Upper lobe of right lung (tissue), 1 donor: ENCODE results near the gene C1QL4. TPM values are rescaled to one million over a fixed set of nuclear protein-coding genes. Genes with fewer than 3 reads are reported as not detected.

Experiments
- ATAC-seq: fragments of 200-7000 bp; cut with Tn5 transposase; one replicate; pipeline ENCODE4 v1.9.1; 2020; ENCODE audit warnings: mild to moderate bottlenecking, moderate library complexity
- DNase-seq: peaks from one replicate; pipeline ENCODE4 v3.0.0-alpha.2; 2020
- H3K27ac ChIP-seq: fragments of 200-600 bp; one replicate; pipeline ENCODE4 v1.8.0; 2022
- H3K27me3 ChIP-seq: fragments of 200-600 bp; one replicate; pipeline ENCODE4 v1.8.0; 2022; ENCODE audit warnings: mild to moderate bottlenecking
- H3K36me3 ChIP-seq: fragments of 200-600 bp; one replicate; pipeline ENCODE4 v1.8.0; 2022
- H3K4me1 ChIP-seq: fragments of 200-600 bp; one replicate; pipeline ENCODE4 v1.8.0; 2022
- H3K4me3 ChIP-seq: fragments of 200-600 bp; one replicate; pipeline ENCODE4 v1.8.0; 2022; ENCODE audit warnings: mild to moderate bottlenecking
- H3K9me3 ChIP-seq: fragments of 200-600 bp; one replicate; pipeline ENCODE4 v1.8.0; 2022
- CTCF ChIP-seq: fragments of 200-600 bp; IDR thresholded peaks from one replicate; pipeline ENCODE4 v1.8.0; 2022; ENCODE audit warnings: antibody characterized with exemption
- intact Hi-C: fragments of 100-400 bp; cut with DNase I; formaldehyde crosslinking; loops from one replicate; pipeline ENCODE4 v1.11.0; 2022
- total RNA-seq: library from RNA; stranded (reverse); fragmentation: NEBNext Ultra II Directional; extraction: Animal tissue kit (Norgen Biotek cat#: 25700); gene quantifications from one replicate; pipeline ENCODE4 v1.2.1, GENCODE V29; 2021
- donor health status: DM: no; HTN: yes; CAD: no; lungs with severe emphysema.

Gene C1QL4
- total RNA-seq, 1 donor from 2014 or later = not detected

DNA sequence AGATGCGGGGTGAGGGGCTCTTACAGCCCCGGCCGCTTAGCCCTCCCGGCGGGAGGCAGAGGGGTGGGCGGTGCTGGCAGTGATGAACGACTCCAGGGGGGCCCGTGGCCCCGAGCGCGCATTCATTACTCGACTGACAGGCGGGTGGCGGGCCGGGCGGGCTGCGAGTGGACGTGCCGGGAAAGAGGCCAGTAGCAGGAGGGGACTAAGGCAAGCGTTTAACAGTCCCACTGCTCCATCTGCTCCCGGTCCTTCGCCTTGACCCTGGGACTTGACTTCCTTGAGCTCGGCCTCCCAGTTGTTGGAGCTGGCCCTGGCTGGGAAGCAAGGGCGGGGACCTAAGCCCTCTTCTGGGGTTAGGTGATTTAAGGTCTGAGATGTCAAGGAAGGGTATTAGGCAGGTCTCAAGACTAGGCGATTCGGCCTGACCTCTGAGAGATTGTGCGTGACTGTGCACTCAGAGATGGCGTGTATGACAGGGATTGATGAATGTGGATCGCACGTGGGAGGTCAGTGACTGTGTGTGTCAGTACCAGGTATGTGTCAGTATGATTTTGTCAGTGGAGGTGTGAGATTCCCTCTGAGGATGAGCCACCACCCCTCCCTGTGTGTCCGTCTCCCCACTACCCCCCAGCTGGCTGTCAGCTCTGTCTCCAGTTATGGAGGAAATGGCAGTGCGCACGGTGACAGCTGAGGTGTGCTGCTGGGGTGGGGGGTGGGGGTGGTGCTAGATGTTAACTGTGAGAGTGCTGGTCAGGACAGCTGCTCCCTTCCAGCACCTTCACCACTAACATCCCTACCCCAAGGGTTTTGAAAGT is 6.1 kb upstream of the C1QL4 start:
- ATAC-seq = no peak
- intact Hi-C loops = loop anchor here (10.0 kb wide), 1 partner anchor 58 kb away; no protein-coding TSS in a partner anchor
- no peak for TF ChIP-seq CTCF
- H3K4me1 ChIP-seq = peaks cover 47% of the 10 kb centered on the region
- H3K9me3 ChIP-seq = no peaks in the 10 kb centered on the region
- DNase-seq = peak; percentile 64
- H3K27me3 ChIP-seq = peaks cover 70% of the 10 kb centered on the region
- H3K36me3 ChIP-seq = no peaks in the 10 kb centered on the region
- peak overlapping the region; percentile 42 for H3K4me3 ChIP-seq
- H3K27ac ChIP-seq = no peak overlapping the region

DNA sequence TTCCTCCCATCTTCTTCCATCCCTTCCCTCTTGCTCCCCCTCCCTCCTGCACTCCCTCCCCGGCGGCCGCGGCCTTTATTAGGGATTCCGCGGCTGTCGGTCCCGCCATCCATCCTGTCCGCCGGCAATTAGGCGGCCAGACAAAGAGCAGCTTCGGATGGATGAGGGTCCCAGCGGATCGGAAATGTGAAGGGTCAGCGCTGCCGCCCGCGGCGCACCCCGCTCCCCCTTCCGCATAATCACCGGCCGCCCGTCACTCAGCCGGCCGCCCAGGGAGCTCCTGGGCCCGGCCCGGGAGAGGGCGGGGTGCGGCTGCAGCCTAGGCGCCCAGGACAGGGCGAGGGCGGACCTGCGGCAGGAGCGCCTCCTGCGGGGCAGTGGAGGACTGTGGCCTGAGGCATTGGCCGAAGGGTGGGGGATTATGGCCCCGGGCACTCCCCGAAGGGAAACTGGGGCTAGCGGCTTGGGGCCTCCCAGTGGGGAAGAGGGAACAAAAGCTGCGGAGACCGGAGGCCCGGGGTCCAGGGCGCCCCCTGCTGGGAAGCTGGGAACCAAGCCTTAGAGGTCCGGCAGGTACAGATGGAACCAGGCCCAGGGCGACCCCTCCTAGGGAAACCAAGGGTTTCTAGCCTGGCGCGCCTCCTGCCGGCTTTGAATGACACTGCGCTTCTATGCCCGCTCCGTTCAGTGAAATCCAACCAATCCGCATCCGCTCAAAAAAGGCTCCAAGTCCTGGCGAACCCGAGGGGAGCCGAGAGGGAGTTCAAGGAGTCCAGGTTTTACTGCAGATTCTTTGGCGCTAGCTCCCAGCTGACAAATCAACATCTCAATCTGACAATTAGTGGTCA is 5.3 kb upstream of the C1QL4 start:
- H3K9me3 ChIP-seq = no peaks in the 10 kb centered on the region
- H3K27me3 ChIP-seq = peaks cover 67% of the 10 kb centered on the region
- ATAC-seq (peak; percentile 76), DNase-seq (peak; percentile 90)
- no peaks in the 10 kb centered on the region for H3K36me3 ChIP-seq
- intact Hi-C loops = loop anchor here (10.0 kb wide), 1 partner anchor 57 kb away; no protein-coding TSS in a partner anchor
- no peak overlapping the region for H3K27ac ChIP-seq
- peaks cover 40% of the 10 kb centered on the region for H3K4me1 ChIP-seq
- TF ChIP-seq CTCF = peak; percentile 85
- H3K4me3 ChIP-seq = peak overlapping the region; percentile 42

GRCh38 chr12:49341777-49342065 is 4.7 kb upstream of the C1QL4 start:
- H3K4me3 ChIP-seq = no peak overlapping the region
- peaks cover 67% of the 10 kb centered on the region for H3K27me3 ChIP-seq
- intact Hi-C loops = loop anchor here (10.0 kb wide), 1 partner anchor 57 kb away; no protein-coding TSS in a partner anchor
- ATAC-seq (no peak), DNase-seq (peak; percentile 66)
- H3K27ac ChIP-seq = no peak overlapping the region
- no peaks in the 10 kb centered on the region for H3K36me3 ChIP-seq
- H3K9me3 ChIP-seq = no peaks in the 10 kb centered on the region
- peaks cover 40% of the 10 kb centered on the region for H3K4me1 ChIP-seq
- no peak for TF ChIP-seq CTCF

- Histone ChIP-seq H3K9me3 (no peaks in the 10 kb centered on the region), H3K27me3 (peaks cover 67% of the 10 kb centered on the region), H3K4me1 (peaks cover 40% of the 10 kb centered on the region), H3K36me3 (no peaks in the 10 kb centered on the region), H3K27ac (no peak overlapping the region), H3K4me3 (no peak overlapping the region)
- TF ChIP-seq CTCF = no peak
- DNase-seq (peak; percentile 45), ATAC-seq (no peak)
- intact Hi-C loops = loop anchor here (10.0 kb wide), 1 partner anchor 56 kb away; no protein-coding TSS in a partner anchor
These were observed 4.2 kb upstream of the C1QL4 start for GRCh38 chr12:49340971-49341776.
